Endothelial cell of umbilical vein (primary cell): Measurements from ENCODE around the gene ASTN1. TPM values are rescaled to one million over a fixed set of nuclear protein-coding genes. Genes with fewer than 3 reads are reported as not detected.

ENCODE experiments used
- BruUV-seq: library from RNA; stranded (reverse); fragments of 400-500 nt; replicated peaks from 2 replicates; lab custom pipeline; 2021; lab: Mats Ljungman, UMichigan
- CTCF ChIA-PET: fragments of 300-600, 350-600 bp; sonication (Branson Sonifier 250); formaldehyde crosslinking; loops from one replicate; lab custom pipeline; 2021; ENCODE audit warnings: antibody characterized with exemption, inconsistent platforms; lab: Charles Lee
- POLR2A ChIA-PET: fragments of 300-600, 350-600 bp; sonication (Branson Sonifier 250); formaldehyde crosslinking; loops from one replicate; lab custom pipeline; 2021; ENCODE audit warnings: antibody characterized with exemption, inconsistent platforms; lab: Charles Lee
- DNase-seq: peaks from one replicate; pipeline ENCODE4 v3.0.0-alpha.2; 2011; ENCODE audit warnings: low read depth, low spot score
- FAIRE-seq: peaks from 2 replicates; lab custom pipeline; 2011; peaks lifted over from hg19 to GRCh38; lab: Jason Lieb, UNC
- H2AFZ ChIP-seq: 2 replicates; pipeline ENCODE4 v1.6.0; 2012; ENCODE audit warnings: low read depth, low read length, control low read depth, inconsistent platforms
- H3K27ac ChIP-seq: 2 replicates; pipeline ENCODE4 v1.5.1; 2011; ENCODE audit warnings: low read depth, mild to moderate bottlenecking, control low read depth, low read length, moderate library complexity; ENCODE audit not compliant: insufficient read depth
- H3K27me3 ChIP-seq, 2 experiments: 2 replicates each; pipeline versions ENCODE4 v1.6.0 to v1.6.1; 2011; ENCODE audit warnings: low read length in 2 of 2, mixed read lengths in 1 of 2; ENCODE audit not compliant: control insufficient read depth in 2 of 2, insufficient read depth in 2 of 2
- H3K36me3 ChIP-seq, 2 experiments: 2 replicates in 1 of 2; 3 replicates in 1 of 2; pipeline ENCODE4 v1.5.1; 2011; ENCODE audit warnings: low read length in 2 of 2, mild to moderate bottlenecking in 1 of 2, moderate library complexity in 1 of 2; ENCODE audit not compliant: control insufficient read depth in 2 of 2, insufficient read depth in 2 of 2; ENCODE audit errors: extremely low read depth in 1 of 2
- H3K4me1 ChIP-seq: 3 replicates; pipeline ENCODE4 v1.5.1; 2011; ENCODE audit warnings: mild to moderate bottlenecking, low read length; ENCODE audit not compliant: control insufficient read depth, insufficient read depth; ENCODE audit errors: extremely low read depth
- H3K4me2 ChIP-seq: 2 replicates; pipeline ENCODE4 v1.6.1; 2011; ENCODE audit warnings: low read length, control low read depth, mixed read lengths; ENCODE audit not compliant: insufficient read depth
- H3K4me3 ChIP-seq, 3 experiments: fragments of 200-600 bp in 1 of 3; sonication (generic), shearing (Covaris generic) in 1 of 3; replicated peaks in 1 of 3; 2 replicates each; pipeline ENCODE4 v1.5.1; 2011 to 2016; ENCODE audit warnings: control low read depth in 3 of 3, low read length in 3 of 3, mild to moderate bottlenecking in 2 of 3, inconsistent platforms in 1 of 3, low read depth in 1 of 3, moderate library complexity in 1 of 3; ENCODE audit not compliant: insufficient read depth in 1 of 3
- H3K79me2 ChIP-seq: 2 replicates; pipeline ENCODE4 v1.6.0; 2012; ENCODE audit warnings: low read length, inconsistent platforms; ENCODE audit not compliant: control insufficient read depth, insufficient read depth
- H3K9ac ChIP-seq: replicated peaks from 2 replicates; pipeline ENCODE3; 2011; ENCODE audit warnings: low read length, control low read depth; ENCODE audit not compliant: insufficient read depth; ENCODE audit errors: extremely low read depth
- H3K9me1 ChIP-seq: replicated peaks from 3 replicates; pipeline ENCODE4 v1.6.0; 2011; ENCODE audit warnings: mild to moderate bottlenecking, low read length; ENCODE audit not compliant: control insufficient read depth, insufficient read depth; ENCODE audit errors: extremely low read depth
- H3K9me3 ChIP-seq: replicated peaks from 2 replicates; pipeline ENCODE4 v1.5.1; 2012; ENCODE audit warnings: low read length, inconsistent platforms; ENCODE audit not compliant: control insufficient read depth, insufficient read depth
- H4K20me1 ChIP-seq: replicated peaks from 2 replicates; pipeline ENCODE3; 2011; ENCODE audit warnings: mild to moderate bottlenecking, low read length; ENCODE audit not compliant: control insufficient read depth, insufficient read depth; ENCODE audit errors: extremely low read depth
- CTCF ChIP-seq, 2 donors: IDR thresholded peaks; 1 replicate in 1 of 2; 2 replicates in 1 of 2; pipeline ENCODE4 v1.5.1; 2011; ENCODE audit warnings: low read length in 2 of 2, mild to moderate bottlenecking in 2 of 2, moderate library complexity in 2 of 2, control low read depth in 1 of 2, inconsistent platforms in 1 of 2, low read depth in 1 of 2; ENCODE audit not compliant: insufficient read depth in 1 of 2; ENCODE audit errors: extremely low read depth in 1 of 2
- EZH2 ChIP-seq: IDR thresholded peaks from 2 replicates; pipeline ENCODE4 v1.6.1; 2012; ENCODE audit warnings: borderline replicate concordance, low read depth, mild to moderate bottlenecking, moderate library complexity, low read length, inconsistent platforms; ENCODE audit not compliant: severe bottlenecking
- FOS ChIP-seq: IDR thresholded peaks from 2 replicates; pipeline ENCODE4 v1.6.1; 2011; ENCODE audit warnings: mild to moderate bottlenecking, low read length, moderate library complexity, borderline replicate concordance; ENCODE audit not compliant: insufficient read depth
- GATA2 ChIP-seq: IDR thresholded peaks from 2 replicates; pipeline ENCODE4 v1.7.0; 2011; ENCODE audit warnings: low read depth, mild to moderate bottlenecking, moderate library complexity, mixed read lengths, low read length; ENCODE audit not compliant: insufficient read length, insufficient read depth
- JUN ChIP-seq: IDR thresholded peaks from 2 replicates; pipeline ENCODE4 v1.6.1; 2011; ENCODE audit warnings: borderline replicate concordance, low read depth; ENCODE audit not compliant: insufficient read length, insufficient read depth
- MAX ChIP-seq: IDR thresholded peaks from 2 replicates; pipeline ENCODE4 v1.6.1; 2011; ENCODE audit not compliant: insufficient read depth, insufficient read length
- MYC ChIP-seq: IDR thresholded peaks from one replicate; pipeline ENCODE4 v1.6.1; 2011; ENCODE audit warnings: mild to moderate bottlenecking, low read depth, low read length
- POLR2A ChIP-seq: IDR thresholded peaks from 2 replicates; pipeline ENCODE4 v1.6.1; 2012; ENCODE audit warnings: low read depth, mild to moderate bottlenecking, control low read depth, low read length
- POLR2AphosphoS5 ChIP-seq: IDR thresholded peaks from 2 replicates; pipeline ENCODE4 v1.6.1; 2012; ENCODE audit warnings: low read depth, mild to moderate bottlenecking, control low read depth, low read length, moderate library complexity; ENCODE audit not compliant: insufficient read depth
- dilution Hi-C: fragments of 300-500 bp; cut with MboI; formaldehyde crosslinking; loops from one replicate; pipeline ENCODE4 v1.15.0; 2019; ENCODE audit warnings: low sequenced_read_pairs; ENCODE audit not compliant: extremely low pct_ligation_motif_present
- intact Hi-C: fragments of 100-400 bp; cut with micrococcal nuclease; formaldehyde crosslinking; loops from one replicate; pipeline ENCODE4 v1.10.0; 2022
- polyA plus RNA-seq, 4 experiments: library from polyadenylated mRNA; depleted of rRNA in 3 of 4; stranded (reverse) in 3 of 4; unstranded in 1 of 4; fragments of >200 nt; gene quantifications; 2 replicates each; pipeline versions ENCODE4 v1.2.1 to v1.2.3, GENCODE V29; 2011 to 2012; ENCODE audit warnings: missing spikeins in 1 of 4
- total RNA-seq: library from RNA; stranded (reverse); gene quantifications from 2 replicates; pipeline ENCODE4 v1.2.3, GENCODE V29; 2021

The ASTN1 gene
- total and polyA plus RNA-seq, 2 donors (not counting 3 experiments of a cell fraction or from before 2014, with no cell fraction given): 0.04 TPM; not detected in 1

DNA sequence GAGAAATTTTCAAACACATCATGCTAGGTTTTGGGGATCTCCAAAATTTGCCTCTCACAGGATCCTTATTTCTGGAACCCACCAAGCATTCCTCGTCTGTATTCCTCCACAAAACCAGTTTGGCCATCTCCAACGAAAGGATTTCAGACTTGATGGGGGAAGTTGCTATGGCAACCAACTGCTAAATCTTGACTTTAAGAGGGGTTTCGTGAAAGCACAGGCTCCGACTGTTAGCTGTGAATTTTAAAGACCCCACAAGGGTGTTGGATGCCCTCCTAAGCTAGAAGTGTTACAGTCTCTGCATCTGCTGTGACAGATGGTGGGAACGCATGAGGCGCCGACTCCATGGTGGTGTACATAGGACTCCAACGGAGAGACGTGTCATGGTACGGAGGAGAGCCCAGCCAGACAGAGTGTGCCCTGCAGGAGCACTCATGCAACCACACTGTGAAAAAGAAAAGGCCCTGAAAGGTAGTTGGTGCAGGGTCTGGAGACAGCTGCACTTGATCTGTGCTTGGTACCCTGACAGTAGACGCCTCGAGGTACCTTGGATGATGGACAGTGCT is 147.1 kb downstream of the ASTN1 start:
- BruUV-seq: no TSS peak
- Histone ChIP-seq H4K20me1 (no peaks in the 10 kb centered on the region), H3K4me2 (no peak overlapping the region), H3K9me3 (no peaks in the 10 kb centered on the region), H3K27ac (no peak overlapping the region), H3K4me3 (no peak overlapping the region), H3K27me3 (no peaks in the 10 kb centered on the region), H3K9ac (no peak overlapping the region), H3K36me3 (no peaks in the 10 kb centered on the region), H3K9me1 (no peaks in the 10 kb centered on the region), H3K4me1 (no peaks in the 10 kb centered on the region), H2AFZ (no peak overlapping the region), H3K79me2 (no peaks in the 10 kb centered on the region)
- intact Hi-C loops: no loop called here
- POLR2A ChIA-PET: no interaction called here
- CTCF ChIA-PET: no interaction called here
- no peak for TF ChIP-seq POLR2A
- no peak for TF ChIP-seq FOS
- TF ChIP-seq JUN: no peak
- no peak for TF ChIP-seq EZH2
- no peak for TF ChIP-seq MYC
- TF ChIP-seq CTCF (IDR thresholded peaks at IDR 0.05; ENCODE audit: extremely low read depth in 1 of 2, insufficient read depth in 1 of 2, low read depth in 1 of 2, low read length in 2 of 2): no peak
- TF ChIP-seq POLR2AphosphoS5: no peak
- TF ChIP-seq GATA2: no peak
- TF ChIP-seq MAX: no peak
- DNase-seq: no peak
- dilution Hi-C loops: no loop called here
- FAIRE-seq: no peak
